Activated CD4-positive, alpha-beta T cell treated with anti-CD3 and anti-CD28 coated beads, Interleukin-2, amount 50 U/mL, for 48 hours (primary cell): Measurements from ENCODE around the gene FSD1.
"Not testable (repeated sequence)": the region's sequence is repeated elsewhere in the genome, so short reads cannot be mapped to it uniquely, and the experiment has no call there.

Source experiments
- DNase-seq, 2 experiments: peaks; one replicate each; pipeline ENCODE4 v3.0.0-alpha.2; 2020

The FSD1 gene

GRCh38 chr19:4286141-4286540, 18.3 kb upstream of the FSD1 start:
- DNase-seq, result not testable (repeated sequence)

GRCh38 chr19:4288091-4288777, 16.2 kb upstream of the FSD1 start:
- DNase-seq, result no peak

- no peak for DNase-seq
Measured at GRCh38 chr19:4291184-4291732, 13.1 kb upstream of the FSD1 start.

- DNase-seq, result no peak
Measured at GRCh38 chr19:4292515-4292914, 11.9 kb upstream of the FSD1 start.

- DNase-seq, result no peak
Measured at GRCh38 chr19:4294389-4294788, 10.0 kb upstream of the FSD1 start.

DNA sequence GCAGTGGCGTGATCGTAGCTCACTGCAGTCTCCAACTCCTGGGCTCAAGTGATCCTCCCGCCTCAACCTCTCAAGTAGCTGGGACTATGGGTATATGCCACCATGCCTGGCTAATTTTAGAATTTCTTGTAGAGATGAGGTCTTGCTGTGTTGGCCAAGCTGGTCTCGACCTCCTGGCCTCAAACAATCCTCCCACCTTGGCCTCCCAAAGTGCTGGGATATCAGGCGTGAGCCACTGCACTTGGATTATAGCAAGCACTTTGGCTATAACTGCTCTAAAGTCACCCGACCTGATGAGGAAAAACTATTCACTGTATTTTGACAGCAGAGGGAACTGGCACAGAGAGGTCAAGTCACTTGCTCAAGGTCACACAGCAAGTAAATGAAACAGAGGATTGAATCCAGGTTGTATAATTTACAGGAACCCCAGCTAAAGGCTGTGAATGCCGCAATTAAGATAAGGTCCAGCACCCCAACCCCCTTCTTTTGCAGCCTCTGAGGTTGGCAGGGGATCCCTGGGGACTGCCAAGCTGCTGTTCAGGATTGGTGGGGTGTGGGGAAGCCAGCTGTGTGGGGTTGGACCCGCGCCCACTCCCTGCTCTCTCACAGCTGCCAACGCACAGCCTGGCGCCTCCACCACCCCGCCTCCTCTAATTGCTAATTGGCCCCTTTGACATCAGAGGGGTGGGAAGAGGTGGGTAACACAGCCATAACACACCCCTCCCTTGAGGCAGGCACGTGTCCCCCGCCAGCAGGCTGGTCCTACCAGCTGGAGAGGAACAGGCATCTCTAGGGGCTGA, 8.2 kb upstream of the FSD1 start:
- no peak for DNase-seq

GRCh38 chr19:4297901-4298809, 6.2 kb upstream of the FSD1 start:
- DNase-seq, result peak in 1 of 2 experiments; percentile 23

DNA sequence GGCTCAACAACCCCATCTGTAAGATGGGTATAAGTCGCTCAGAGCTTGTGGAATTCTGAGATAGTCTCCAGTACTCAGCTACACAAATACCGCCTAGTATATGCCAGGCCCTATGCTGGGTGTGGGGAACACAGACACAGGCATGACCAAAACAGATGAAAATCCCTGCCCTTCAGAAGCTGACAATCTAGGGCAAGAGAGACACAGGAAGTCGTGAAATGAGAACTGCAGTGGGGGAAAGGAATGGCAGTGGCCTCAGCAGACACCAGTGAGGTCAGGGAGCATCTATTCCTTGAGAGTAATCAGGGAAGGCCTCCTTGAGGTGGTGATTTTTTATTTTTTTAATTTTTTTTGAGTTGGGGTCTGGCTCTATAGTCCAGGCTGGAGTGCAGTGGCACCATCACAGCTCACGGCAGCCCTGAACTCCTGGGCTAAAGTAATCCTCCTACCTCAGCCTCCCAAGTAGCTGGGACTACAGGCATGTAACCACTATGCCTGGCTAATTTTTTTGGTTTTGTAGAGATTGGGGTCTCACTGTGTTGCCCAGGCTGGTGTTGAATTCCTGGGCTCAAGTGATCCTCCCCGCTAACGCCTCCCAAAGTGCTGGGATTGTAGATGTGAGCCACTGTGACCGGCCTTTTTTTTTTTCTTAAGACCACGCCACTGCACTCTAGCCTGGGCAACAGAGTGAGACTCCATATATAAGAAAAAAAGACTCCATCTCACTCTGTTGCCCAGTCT, 5.4 kb upstream of the FSD1 start:
- DNase-seq, result no peak

- DNase-seq, result no peak
Measured at GRCh38 chr19:4300589-4300988, 3.8 kb upstream of the FSD1 start.

GRCh38 chr19:4301590-4302242, 2.7 kb upstream of the FSD1 start:
- DNase-seq, result no peak

DNA sequence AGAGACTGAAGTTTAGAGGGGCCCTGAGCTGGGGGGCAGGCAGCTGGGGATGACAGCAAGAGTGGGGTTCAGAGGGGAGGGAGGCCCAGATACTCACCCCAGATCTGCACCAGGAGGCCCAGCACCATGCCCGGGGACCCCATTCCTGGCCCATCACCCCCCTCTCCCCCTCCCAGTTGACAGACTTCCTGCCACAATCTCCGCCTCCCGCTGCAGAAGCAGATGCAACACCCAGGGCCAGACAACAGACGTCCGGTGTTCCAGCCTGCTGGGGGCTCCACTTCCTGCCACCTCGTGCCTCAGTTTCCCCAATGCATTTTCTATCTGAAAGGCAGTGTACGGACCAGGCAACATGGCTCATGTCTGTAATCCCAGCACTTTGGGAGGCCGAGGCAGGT, 2.2 kb upstream of the FSD1 start, which contains the start of gene TMIGD2:
TSS of gene TMIGD2 (minus strand) at position 147 of the 398 bp plus-strand sequence. CDS start at position 143, 4 bp downstream.
- peak in 1 of 2 experiments; percentile 24 for DNase-seq

GRCh38 chr19:4303819-4304537, 420 bp upstream of the FSD1 start:
- no peak for DNase-seq

DNA sequence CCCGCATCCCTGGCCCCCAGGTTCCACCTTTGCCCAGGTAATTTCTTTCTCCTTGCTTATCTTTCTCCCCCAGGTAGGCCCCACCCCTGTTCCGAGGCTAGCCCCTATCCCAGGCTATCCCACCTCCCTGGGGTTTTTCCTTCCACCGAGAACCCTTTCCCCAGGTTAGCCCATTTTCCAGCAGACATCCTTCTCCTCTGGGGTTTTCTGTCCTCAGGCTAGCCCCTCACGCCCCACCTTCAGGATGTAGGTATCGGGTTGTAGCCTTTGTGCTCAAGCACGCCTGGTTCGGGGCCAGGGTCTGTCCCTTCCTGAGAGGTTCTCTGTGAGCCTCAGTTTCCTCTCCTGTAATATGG, 837 bp downstream of the FSD1 start:
- DNase-seq, result no peak

- no peak for DNase-seq
Measured at GRCh38 chr19:4305659-4306058, 1.3 kb downstream of the FSD1 start.

- peak in 1 of 2 experiments; percentile 19 for DNase-seq
Measured at GRCh38 chr19:4310247-4311121, 6.1 kb downstream of the FSD1 start.

GRCh38 chr19:4313847-4314490, 9.6 kb downstream of the FSD1 start:
- DNase-seq, result no peak

DNA sequence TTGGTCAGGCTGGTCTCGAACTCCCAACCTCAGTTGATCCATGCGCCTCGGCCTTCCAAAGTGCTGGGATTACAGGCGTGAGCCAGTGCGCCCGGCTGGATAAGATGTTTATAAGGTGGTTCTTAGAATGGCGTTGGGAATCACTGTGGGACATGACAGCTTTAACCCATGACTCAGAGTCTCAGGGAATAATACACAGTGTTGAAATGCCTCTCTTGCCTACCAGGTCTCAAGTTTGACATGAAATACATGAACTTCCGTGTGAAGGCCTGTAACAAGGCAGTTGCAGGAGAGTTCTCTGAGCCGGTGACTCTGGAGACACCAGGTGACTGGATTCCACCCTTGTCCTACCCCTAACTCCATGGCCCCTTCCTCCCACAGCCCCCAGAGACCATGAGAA, 12.6 kb downstream of the FSD1 start:
- no peak for DNase-seq

DNA sequence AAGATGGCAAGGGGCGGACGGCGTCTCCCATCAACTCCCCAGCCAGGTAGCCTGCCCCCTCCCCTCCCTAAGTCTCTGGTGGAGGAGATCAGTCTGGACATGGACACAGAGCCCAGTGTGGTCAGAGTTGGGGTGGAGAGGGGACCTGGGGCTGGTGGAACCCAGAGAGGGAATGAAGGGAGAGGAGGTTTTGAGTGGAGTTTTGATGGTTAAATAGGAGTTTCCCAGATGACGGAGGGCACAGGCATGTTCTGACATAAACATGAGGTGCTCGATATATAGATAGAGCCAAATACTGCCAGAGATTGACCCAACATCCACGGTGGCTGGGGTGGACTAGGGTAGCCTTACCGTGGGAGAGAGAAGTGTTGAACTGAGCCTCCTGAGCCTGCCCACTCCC, 14.1 kb downstream of the FSD1 start:
- DNase-seq, result no peak

- DNase-seq, result no peak
Measured at GRCh38 chr19:4319067-4319718, 14.8 kb downstream of the FSD1 start.
